OCI-LY1 (cell line): Measurements from ENCODE around the gene MUC2.

Source experiments
- EZH2 ChIP-seq: fragments of 200-600 bp; sonication (generic), shearing (Covaris generic); IDR thresholded peaks from 2 replicates; pipeline ENCODE4 v1.8.0; 2017; ENCODE audit warnings: borderline replicate concordance, mixed run types, mild to moderate bottlenecking, antibody characterized with exemption, low read length, moderate library complexity, mixed read lengths
- TF ChIP-seq, protein P1 (sequence below): fragments of 200-600 bp; sonication (generic), shearing (Covaris generic); IDR thresholded peaks from 2 replicates; pipeline ENCODE4 v1.5.1; 2017; ENCODE audit warnings: mild to moderate bottlenecking, antibody characterized with exemption, low read length, moderate library complexity, mixed read lengths

GRCh38 chr11:1028291-1028540 is 46.5 kb upstream of the MUC2 start:
- TF ChIP-seq, protein P1, sequence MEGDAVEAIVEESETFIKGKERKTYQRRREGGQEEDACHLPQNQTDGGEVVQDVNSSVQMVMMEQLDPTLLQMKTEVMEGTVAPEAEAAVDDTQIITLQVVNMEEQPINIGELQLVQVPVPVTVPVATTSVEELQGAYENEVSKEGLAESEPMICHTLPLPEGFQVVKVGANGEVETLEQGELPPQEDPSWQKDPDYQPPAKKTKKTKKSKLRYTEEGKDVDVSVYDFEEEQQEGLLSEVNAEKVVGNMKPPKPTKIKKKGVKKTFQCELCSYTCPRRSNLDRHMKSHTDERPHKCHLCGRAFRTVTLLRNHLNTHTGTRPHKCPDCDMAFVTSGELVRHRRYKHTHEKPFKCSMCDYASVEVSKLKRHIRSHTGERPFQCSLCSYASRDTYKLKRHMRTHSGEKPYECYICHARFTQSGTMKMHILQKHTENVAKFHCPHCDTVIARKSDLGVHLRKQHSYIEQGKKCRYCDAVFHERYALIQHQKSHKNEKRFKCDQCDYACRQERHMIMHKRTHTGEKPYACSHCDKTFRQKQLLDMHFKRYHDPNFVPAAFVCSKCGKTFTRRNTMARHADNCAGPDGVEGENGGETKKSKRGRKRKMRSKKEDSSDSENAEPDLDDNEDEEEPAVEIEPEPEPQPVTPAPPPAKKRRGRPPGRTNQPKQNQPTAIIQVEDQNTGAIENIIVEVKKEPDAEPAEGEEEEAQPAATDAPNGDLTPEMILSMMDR, result no peak
- TF ChIP-seq EZH2, result no peak
